ENCODE data around the gene PCBP3. TPM values are rescaled to one million over a fixed set of nuclear protein-coding genes. Genes with fewer than 3 reads are reported as not detected.

Gene PCBP3
- total RNA-seq, 1 donor from 2014 or later: not detected

GRCh38 chr21:45991606-45992300 is 348.2 kb downstream of the PCBP3 start:
- no peak for DNase-seq (ENCODE audit: low read depth)
- H3K4me3 ChIP-seq (ENCODE audit: low read depth, low read length): no peak overlapping the region
- TF ChIP-seq CTCF (conservative IDR thresholded peaks at IDR 0.05; ENCODE audit: low read depth, low read length): no peak

Other genes with a start within 250 kb of the PCBP3 start
- 346 and 535 TPM in 2 replicates for gene COL18A1, start 238.6 kb upstream of the PCBP3 start, total RNA-seq
- 19.3 and 34.7 TPM in 2 replicates for gene SLC19A1, start 101.3 kb upstream of the PCBP3 start, total RNA-seq